22Rv1 (cell line): ENCODE measurements around the gene RBM25.

Experiments
- H3K27ac ChIP-seq: fragments of 450-650 bp; 2 replicates; pipeline ENCODE4 v1.5.1; 2017
- ZFX ChIP-seq: fragments of 450-650 bp; IDR thresholded peaks from 2 replicates; pipeline ENCODE4 v1.6.1; 2017; ENCODE audit warnings: antibody characterized with exemption, borderline replicate concordance
- TF ChIP-seq, protein P1 (sequence below): fragments of 450-650 bp; IDR thresholded peaks from 2 replicates; pipeline ENCODE4 v1.5.1; 2017; ENCODE audit warnings: mild to moderate bottlenecking

RBM25 gene

DNA sequence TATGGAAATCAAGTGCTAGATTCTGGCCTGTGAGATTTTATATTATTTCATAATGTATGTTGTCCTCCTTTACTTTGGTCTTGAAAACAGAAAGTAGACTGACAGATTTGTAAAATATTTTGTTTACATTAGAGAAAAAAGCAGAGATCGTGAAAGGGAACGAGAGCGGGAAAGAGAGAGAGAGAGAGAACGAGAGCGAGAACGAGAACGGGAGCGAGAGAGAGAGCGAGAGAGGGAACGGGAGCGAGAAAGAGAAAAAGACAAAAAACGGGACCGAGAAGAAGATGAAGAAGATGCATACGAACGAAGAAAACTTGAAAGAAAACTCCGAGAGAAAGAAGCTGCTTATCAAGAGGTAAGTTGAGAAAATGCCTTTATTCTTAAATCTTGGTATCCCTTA lies 47.4 kb downstream of the RBM25 start:
- no peak for TF ChIP-seq ZFX
- TF ChIP-seq, protein P1, sequence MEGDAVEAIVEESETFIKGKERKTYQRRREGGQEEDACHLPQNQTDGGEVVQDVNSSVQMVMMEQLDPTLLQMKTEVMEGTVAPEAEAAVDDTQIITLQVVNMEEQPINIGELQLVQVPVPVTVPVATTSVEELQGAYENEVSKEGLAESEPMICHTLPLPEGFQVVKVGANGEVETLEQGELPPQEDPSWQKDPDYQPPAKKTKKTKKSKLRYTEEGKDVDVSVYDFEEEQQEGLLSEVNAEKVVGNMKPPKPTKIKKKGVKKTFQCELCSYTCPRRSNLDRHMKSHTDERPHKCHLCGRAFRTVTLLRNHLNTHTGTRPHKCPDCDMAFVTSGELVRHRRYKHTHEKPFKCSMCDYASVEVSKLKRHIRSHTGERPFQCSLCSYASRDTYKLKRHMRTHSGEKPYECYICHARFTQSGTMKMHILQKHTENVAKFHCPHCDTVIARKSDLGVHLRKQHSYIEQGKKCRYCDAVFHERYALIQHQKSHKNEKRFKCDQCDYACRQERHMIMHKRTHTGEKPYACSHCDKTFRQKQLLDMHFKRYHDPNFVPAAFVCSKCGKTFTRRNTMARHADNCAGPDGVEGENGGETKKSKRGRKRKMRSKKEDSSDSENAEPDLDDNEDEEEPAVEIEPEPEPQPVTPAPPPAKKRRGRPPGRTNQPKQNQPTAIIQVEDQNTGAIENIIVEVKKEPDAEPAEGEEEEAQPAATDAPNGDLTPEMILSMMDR = no peak
- peak overlapping the region; percentile 48 for H3K27ac ChIP-seq

DNA sequence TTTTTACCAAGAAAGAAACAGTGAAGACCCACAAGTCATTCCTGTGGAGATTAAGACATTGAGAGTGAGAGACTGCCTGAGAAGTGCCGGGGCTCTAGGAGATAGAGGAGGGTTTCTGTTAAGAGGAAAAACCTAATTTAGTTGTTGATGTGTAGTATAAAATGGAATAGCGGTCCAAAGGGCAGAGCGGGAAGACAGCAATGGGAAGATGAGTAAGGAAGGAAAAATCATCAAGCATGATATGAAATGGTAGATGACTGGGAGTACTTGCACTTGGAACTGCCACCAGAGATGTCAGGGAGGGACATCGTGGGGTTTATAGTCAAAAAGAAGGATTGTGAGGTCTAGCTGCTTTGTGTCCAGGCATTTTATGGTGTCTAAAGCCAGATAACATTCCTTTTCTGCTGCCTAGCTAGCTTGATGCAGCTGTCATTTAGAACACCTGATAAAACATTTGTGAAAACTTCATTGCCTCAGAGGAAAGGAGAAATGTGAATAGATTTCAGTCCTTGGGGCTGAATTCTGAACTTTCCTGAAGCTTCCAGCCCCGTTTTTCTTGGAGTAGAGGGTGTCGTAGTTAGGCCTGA lies 57.8 kb downstream of the RBM25 start:
- no peak overlapping the region for H3K27ac ChIP-seq
- TF ChIP-seq, protein P1 = no peak
- TF ChIP-seq ZFX = no peak

DNA sequence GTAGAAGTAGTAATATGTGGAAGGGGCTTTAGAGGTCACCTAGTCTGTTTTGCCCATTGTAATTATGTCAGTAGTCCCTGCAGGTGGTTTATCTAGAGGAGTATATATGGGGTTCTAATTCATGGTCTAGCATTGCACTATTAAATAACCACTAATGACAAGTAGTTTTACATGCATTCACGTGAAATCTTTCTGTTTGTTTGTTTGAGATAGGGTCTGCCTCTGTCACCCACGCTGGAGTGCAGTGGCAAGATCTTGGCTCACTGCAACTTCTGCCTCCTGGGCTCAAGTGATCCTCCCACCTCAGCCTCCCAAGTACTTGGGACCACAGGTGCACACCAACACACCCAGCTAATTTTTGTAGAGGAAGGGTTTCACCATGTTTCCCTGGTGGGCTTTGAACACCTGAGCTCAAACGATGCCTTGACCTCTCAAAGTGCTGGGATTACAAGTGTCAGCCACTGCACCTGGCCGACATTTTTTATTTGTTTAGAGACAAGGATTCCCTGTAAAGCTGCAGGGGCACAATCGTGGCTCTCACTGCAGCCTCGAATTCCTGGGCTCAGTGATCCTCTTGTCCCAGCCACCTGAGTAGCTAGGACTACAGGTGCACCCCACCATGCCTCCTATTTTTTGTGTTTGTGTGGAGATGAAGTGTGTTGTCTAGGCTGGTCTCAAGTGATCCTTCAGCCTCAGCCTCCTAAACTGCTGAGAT lies 66.0 kb downstream of the RBM25 start:
- TF ChIP-seq, protein P1 = no peak
- TF ChIP-seq ZFX = no peak
- no peak overlapping the region for H3K27ac ChIP-seq

DNA sequence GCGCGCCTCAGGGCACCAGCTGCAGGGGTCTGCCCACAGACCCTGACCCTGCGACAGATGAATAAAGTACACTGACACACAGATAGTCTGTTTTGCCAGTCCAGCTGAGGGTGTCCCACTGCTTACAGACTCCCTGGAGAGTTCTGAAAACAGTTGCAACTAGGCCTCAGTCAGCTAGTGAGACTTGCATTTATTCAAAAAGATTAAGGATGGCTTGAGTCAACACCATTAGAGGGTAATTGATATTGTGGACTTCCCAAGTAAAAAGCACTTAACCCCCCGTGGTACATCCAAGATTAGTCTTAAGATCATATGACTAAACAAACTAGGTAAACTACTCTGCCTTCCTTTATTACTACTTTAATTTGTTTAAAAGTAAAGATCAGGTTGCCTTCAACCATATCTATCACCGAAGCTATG lies 66.8 kb downstream of the RBM25 start:
- H3K27ac ChIP-seq = no peak overlapping the region
- no peak for TF ChIP-seq ZFX
- TF ChIP-seq, protein P1 = no peak

DNA sequence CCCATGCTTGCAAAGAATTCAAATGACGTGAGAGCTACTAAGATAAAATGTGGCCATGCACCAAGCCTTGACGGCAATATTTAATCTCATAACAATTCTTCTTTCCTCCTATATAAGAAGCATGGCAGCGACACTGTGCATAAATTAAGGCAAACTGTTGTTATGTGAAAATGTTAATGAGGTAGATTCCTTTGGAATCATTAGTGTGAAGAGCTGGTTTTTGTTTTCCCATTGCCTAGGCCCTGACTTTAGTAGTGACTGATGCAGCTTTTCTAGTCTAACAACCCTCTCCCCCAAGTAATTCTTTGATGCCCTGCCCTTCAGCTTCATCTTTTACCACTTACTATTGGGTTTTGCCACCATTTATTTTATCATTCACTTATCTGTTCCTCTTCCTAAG lies 67.4 kb downstream of the RBM25 start:
- H3K27ac ChIP-seq = no peak overlapping the region
- TF ChIP-seq ZFX = no peak
- TF ChIP-seq, protein P1 = no peak

DNA sequence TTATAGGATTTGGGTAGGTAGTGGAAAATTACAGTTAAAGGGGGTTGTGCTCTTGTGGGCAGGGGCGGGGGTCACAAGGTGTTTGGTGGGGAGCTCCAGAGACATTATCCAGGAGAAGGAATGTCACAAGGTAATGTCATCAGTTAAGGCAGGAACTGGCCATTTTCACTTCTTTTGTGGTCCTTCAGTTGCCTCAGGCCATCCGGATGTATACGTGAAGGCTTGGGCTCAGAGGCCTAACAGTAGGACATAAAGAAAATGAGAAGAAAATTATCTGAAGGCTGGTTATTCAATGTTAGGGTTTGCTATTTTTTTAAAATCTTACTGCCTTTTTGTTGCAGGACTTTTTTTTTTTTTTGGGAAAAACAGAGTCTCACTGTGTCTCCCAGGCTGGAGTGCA lies 75.5 kb downstream of the RBM25 start:
- TF ChIP-seq, protein P1 = no peak
- TF ChIP-seq ZFX = no peak
- no peak overlapping the region for H3K27ac ChIP-seq

DNA sequence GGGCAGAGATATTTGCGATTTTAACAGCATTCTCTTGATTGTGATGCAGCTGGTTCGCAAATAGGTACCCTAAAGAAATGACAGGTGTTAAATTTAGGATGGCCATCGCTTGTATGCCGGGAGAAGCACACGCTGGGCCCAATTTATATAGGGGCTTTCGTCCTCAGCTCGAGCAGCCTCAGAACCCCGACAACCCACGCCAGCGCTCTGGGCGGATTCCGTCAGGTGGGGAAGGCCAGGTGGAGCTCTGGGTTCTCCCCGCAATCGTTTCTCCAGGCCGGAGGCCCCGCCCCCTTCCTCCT lies 77.7 kb downstream of the RBM25 start:
- peak overlapping the region; percentile 73 for H3K27ac ChIP-seq
- no peak for TF ChIP-seq ZFX
